Suppressor macrophage treated with lipopolysaccharide for 1 hour (primary cell): ENCODE results near the gene TRIM2.
A peak's percentile ranks its signal among the peaks of the same experiment; 100 is the strongest.

ENCODE experiments used
- DNase-seq, 3 donors: peaks; one replicate each; pipeline ENCODE4 v3.0.0-alpha.2; 2020 to 2022

TRIM2 gene

DNA sequence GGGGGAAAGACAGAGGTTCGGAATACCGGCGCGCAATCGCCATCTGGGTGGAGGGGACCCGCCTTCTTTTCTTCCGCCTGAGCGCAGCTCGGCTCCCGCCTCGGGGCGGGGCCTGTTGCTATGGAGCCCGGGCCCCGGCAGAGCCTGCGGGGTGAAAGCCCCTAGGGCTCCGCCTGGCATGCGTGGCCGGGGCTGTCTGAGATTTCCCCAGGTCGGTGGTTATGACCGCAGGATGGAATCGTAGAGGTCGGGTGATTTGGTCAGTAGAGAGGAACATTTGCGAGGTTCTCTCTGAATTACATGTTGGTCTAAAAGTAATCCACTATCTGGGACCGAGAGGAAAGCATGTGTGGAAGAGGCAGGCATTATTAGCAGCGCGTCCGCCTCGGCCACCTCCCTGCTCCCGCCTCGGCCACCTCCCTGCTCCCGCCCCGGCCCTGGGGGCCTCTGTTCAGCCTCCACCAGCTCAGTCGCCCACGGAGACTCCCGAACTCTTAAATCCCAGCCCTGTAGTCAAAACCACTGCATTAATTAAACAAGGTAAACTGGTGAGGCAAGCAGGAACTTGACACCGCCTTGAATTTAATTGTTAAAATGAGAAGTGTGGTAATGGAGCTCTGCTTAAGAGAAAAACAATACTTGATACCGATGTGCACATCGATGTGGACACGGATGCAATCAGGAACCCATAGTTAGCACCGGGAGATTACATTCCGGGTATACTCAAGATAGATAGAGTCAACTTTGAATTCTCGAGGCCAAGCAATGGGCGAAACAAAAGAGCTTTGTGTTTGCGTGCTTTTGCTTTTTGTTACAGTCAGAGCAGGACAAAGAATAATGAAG is 45.2 kb downstream of the TRIM2 start:
- peak; percentile 73 to 91 (median 80) for DNase-seq

DNA sequence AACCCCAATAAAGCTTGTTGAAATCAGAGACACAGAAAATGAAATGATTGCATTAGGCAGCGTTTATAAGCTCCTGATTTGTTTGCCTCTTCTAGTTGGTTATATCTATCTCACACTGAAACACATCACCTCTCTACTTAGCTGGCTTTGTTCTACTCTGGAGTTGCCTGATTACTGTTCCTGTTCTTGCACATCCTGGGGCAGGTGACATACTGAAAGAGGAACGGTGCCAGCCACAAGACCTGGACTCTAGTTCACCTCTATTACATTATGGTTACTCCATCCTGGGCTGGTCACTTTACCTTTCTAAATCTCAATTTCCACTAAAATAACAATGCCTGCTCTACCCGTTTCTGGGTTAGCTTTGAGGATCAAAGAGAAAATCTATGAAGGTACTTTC is 47.9 kb downstream of the TRIM2 start:
- no peak for DNase-seq

DNA sequence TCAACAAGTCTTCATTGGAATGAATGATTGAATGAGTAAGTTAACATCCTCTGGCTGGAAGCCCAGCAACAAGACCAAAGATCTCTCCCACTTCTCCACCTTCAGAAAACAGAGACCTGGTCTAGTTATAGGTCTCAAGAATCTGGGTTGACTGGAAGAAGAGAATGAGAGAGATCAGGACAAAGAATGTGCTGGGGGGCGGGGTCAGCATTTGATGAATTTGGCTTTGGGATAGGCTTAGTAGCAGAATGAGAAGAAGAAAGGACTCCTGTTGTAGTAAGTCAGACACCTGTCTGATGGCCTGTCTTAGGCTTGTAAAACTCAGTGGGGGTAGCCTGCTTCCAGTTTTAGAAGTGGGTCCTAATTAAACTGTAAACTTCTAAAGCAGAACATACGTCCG is 51.0 kb downstream of the TRIM2 start:
- no peak for DNase-seq

DNA sequence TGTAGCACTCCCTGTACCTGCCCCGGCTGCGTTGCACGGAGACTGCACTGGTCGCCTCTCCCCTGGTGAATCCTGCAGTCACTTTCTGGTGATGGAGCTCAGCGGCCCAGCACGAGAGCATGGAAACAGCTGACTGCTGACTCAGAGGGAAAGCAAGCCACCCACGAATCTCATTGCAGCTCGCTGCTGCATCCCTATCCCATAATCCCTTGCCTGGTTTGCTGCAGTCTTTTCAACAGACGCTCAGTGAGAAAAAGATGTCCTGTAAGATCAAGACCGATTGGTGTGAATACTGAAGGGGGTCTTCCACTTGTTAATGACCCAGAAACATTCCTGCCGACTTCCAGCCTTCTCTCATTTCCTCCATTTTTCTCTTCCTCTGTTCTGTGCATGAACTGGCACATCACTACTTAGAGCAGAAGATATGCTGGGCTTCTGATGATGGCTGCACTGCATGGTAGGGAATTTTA is 52.9 kb downstream of the TRIM2 start:
- peak; percentile 59 to 64 (median 63) for DNase-seq

DNA sequence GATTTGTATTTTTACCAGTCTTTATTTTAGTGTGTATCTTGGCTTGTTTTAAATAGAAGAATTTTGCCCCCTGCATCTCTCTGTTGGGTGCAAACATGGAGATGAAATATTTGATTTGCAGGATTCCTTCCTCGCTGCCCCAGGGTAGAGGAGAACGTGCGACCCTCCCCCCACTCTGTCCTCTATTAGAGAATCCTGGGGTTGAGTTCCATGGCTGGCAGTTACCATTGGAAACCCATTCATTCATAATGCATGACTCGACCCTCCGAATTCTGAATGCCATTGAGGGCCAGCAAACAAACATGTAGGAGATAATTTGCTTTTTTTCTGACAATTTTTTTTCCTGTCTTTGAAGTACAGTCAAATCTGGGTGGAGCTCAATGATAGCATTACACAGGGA is 53.7 kb downstream of the TRIM2 start:
- no peak for DNase-seq

DNA sequence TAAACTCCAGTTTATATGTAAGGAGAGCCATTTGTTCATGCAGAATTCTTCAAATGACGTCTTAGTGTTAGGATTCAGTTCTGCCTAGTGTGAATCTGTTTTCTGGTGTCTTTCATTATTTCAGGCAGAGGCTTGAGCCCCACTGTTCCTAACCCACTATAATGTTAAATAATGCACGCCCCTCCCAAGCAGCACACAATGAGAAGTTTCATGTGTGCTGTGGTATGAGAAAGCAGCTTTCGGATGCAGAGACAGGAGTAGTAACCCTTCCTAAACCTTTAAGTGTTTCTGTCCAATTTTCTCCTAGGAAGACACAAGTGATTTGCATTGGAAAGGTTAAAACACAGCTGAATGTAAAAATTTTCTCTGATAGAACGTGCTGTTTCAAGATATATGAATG is 54.5 kb downstream of the TRIM2 start:
- no peak for DNase-seq

DNA sequence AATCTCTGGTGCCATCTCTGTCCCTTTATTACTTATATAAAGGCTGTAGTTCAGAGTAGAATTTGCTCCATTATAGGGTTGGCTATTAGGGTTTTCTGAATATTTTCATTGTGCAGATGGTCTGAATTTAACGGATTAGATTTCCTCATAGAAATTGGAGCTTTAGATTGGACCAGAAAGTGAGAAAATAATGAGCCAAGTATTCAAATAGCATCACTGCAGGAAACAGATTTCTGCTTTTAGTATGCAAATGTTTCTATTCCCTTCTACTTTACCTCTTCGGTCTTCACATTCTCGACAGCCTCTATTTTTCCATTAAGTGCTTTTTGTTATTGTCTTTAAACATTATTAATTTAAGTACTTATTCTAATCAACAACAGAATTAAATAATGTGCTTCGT is 55.4 kb downstream of the TRIM2 start:
- DNase-seq = no peak

DNA sequence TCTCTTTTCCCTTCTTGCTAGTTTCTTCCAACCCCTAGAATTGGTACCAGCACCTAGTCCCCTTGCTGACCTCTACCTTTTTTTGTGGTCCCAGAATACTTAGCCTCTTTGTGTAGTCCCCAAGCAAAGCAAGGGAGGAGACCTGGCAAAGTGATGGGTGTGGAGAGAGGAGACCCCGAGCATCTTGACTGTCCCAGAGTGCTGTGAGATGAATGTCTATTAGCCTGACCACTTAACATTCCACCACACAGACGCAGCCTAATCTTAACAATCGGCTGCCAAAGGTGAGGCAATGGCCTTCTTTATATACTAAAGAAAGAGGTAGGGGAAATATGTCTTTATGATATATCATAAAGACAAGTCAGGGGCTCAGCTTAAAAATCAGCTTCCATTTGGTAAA is 55.9 kb downstream of the TRIM2 start:
- DNase-seq = no peak

DNA sequence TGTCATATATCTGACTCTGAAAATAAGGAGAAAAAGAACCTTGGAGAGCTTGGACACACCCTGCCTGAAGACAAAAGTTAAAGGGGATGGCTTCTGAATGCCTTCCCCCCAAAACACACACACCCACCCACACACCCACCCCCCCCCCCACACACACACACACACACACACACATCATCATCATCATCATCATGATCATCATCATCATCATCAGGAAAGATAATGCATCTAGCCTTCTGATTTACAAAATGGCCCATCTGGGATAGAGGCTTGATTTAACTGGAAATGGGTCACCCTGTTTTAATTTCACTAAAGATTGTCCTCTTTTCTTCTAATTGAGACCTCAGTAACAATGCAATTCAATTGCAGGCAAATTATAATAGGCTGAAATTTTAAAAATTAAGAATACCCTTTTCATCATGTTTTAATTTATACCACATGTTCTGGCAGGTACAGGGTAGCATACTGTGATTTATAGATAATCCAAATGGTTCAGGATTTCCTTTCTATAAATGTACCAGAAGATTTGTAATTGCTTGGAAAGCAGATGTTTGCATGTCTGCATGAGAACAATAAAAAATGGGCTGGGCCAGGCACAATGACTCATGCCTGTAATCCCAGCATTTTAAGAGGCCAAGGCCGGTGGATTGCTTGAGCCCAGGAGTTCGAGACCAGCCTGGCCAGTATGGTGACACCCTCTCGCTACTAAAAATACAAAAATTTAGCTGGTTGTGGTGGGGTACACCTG is 56.5 kb downstream of the TRIM2 start:
- no peak for DNase-seq

DNA sequence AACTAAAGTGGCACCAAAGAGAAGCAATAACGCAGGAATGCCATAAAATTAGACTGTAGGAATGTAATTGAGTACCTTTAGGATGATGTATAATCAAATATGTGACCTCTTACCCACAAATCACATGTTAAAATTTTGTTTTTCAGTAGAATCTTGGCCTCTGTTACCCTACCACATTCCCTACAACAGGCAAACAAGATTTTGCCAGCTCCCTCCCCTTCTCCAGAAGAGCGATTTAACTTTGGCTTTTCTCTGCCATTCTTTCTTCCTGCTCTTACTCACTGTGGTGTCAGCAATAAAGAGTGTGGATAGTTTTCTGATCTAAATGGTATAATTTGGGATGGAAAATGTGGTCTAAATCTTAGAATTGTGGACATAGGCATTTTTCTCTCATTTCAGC is 57.2 kb downstream of the TRIM2 start:
- DNase-seq = no peak

DNA sequence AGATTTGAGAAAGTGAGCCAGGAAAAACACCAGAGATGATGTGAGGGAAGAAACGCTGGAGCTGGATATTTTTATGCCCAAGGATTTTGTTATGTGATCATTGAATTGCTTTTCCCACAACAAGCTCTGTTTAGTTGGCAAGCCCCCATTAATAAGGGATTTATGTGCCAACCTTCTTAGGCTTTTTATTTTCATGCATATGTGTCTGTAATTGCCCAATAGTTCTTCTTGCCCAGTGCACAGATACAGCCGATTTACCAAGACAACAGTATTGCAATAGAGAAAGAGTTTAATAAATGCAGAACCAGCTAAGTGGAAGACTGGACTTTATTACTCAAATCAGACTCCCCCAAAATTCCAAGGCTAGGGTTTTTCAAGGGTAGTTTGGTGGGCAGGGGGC is 57.7 kb downstream of the TRIM2 start:
- no peak for DNase-seq

DNA sequence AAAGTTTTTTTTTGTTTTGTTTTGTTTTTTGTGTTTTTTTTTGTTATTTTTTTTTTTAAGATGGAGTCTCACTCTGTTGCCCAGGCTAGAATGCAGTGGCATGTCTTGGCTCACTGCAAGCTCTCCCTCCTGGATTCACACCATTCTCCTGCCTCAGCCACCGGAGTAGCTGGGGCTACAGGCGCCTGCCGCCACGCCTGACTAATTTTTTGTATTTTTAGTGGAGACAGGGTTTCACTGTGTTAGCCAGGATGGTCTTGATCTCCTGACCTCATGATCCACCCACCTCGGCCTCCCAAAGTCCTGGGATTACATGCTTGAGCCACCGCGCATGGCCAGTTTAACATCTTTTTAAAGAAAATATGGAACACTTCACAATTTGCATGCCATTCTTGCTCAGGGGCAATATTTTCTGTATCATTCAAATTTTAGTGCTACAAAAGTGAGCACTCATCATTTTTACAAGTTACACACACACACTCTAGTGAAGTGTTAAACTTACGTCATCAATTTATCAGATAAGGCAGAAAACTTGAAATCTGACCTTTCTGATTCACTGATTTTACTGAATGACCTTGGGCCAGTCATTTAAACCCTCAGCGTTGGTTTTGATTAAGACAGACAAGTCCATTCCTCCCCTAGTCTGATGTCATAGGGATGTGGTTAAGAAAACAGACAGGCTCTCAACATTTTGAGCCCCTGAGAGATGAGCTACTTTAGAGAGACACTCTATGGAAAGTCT is 61.2 kb downstream of the TRIM2 start:
- DNase-seq = no peak

DNA sequence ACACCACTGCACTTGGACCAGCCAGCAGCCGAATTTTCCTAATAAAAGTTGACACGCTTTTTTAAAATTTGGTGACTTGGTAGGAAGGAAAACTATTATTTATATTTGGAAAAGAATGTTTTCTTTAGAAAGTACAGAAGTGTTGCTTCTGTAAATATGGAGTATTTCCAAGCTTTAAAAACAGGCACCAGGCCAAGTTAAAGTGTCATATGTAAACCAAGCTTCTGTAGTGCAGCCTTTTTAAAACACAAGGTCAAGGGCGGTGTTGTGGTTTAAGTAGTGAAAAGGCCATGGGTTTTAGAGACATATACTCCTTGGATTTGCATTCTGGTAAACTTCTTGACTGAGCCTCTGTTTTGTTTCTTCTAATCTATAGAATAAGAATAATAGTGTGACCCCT is 62.7 kb downstream of the TRIM2 start:
- DNase-seq = no peak

DNA sequence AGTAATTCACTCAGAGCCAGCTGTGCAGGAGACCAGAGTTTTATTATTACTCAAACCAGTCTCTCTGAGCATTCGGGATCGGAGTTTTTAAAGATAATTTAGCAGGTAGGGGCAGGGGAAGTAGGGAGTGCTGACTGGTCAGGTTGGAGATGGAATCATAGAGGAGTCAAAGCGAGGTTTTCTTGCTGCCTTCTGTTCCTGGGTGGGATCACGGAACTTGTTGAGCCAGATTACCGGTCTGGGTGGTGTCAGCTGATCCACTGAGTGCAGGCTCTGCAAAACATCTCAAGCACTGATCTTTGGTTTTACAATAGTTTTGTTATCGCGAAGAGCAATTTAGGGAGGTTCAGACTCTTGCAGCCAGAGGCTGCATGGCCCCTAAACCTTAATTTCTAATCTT is 63.6 kb downstream of the TRIM2 start:
- no peak for DNase-seq

DNA sequence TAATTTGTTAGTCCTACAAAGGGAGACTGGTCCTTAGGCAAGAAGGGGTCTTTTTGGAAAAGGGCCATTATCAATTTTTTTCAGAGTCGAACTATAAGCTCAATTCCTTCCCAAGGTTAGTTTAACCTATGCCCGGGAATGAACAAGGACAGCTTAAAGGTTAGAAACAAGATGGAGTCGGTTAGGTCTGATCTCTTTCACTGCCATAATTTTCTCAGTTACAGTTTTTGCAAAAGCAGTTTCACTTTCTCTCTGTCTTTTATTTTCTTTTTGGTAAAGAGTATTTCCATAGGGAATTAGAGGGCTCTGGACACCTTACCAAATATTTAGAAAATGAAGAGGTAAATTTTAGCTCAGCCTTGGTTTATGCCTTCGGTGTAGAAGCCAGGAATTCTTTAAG is 64.1 kb downstream of the TRIM2 start:
- no peak for DNase-seq

DNA sequence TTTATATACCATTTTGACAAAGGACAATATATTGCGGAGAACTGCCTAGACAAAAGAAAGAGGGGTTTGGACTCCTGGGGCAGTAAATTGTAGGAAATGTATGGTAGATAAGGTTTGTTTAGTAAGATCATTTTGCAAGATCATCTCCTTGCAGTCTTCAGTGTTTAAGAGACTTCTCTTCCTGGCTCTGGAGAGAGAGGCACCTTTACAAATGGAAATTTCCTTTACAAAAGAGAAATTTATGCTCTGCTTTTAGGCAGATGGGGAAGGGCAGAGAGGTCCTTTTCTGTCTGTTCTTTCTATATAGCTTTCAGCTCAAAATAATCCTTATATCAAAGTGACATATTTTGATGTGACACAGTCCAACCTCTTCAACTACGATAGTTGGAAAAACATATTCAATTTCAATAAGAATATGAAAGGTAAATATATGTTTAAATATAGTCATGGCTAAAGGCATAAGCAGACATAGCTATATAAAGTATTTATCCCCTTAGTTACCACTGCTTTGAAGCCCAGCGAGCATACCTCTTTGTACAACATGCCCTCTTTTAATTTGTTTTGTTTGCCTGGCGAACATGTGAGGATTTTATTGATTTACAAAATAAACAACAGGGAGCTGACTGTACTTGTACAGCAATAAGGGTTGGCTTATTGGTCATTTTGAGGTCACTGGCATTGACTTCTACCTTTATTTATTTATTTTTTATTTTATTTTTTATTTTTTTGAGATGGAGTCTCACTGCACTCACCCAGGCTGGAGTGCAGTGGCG is 65.2 kb downstream of the TRIM2 start:
- DNase-seq = no peak

DNA sequence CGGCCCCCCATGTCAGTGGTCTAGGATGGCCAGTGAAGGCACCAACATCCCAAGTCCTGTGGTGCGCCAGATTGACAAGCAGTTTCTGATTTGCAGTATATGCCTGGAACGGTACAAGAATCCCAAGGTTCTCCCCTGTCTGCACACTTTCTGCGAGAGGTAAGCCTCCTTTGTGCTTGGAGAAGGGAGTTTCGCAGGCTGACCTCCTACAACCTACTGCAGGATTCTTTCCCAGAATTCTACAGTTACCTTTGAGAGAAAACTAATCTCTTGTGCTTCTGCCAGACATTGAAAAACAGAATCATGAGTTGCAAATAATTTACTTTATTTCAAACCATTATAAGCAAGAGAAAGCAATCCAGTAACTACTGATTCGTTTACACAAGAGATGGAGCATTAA is 66.1 kb downstream of the TRIM2 start:
- DNase-seq = no peak

DNA sequence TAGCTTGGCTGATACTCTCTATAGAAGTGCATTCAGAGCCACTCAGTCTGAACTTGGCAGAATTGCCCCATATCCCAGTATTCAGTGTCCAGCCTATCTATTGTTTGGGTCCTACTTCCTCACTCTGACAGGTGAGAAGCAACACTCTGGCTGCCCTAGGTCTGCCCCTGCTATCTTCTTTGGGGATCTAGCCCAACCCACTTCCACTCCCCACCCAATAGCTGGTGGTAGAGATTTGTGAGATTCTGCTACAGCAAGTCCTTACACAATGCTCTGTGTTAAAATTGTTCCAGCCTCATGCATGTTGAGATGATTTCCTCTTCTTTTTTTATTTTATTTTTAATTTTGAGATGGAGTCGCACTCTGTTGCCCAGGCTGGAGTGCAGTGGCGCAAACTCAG is 67.6 kb downstream of the TRIM2 start:
- DNase-seq = no peak

DNA sequence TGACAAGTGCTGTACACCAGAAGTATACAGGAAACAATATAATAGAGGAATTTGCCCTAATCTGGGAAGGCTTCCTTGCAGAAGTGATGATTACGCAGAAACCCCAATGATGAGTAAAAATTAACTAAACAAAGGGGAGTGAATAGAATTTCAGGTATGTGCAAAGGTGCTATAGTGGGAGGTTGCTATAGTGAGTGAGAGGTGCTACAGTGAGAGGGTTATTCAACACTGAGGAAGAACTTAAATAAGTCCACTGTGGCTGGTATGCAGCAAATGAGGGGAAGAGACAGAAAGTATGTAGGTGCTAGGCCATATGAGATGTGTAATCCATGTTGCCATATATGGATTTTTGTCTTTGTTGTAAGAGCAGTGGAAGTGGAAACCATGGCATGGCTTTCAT is 69.5 kb downstream of the TRIM2 start:
- no peak for DNase-seq

DNA sequence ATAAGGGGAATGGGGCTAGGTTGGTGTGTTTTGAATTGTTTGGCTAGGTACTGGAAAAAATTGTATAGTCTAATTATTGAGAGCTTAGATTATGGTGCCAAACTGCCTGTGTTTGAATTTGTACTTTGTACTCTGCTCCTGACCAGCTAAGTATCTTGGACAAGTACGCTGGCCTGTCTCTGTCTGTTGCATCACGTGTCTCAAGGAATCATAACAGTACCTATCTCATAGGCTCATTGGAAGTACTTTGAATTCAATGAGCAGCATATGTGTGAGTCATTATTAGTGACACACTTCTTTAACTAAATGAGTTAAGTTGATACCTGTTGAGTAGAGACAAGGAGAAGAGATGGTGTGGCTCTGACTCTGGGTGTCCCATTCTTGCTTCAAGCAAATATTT is 70.7 kb downstream of the TRIM2 start:
- no peak for DNase-seq

DNA sequence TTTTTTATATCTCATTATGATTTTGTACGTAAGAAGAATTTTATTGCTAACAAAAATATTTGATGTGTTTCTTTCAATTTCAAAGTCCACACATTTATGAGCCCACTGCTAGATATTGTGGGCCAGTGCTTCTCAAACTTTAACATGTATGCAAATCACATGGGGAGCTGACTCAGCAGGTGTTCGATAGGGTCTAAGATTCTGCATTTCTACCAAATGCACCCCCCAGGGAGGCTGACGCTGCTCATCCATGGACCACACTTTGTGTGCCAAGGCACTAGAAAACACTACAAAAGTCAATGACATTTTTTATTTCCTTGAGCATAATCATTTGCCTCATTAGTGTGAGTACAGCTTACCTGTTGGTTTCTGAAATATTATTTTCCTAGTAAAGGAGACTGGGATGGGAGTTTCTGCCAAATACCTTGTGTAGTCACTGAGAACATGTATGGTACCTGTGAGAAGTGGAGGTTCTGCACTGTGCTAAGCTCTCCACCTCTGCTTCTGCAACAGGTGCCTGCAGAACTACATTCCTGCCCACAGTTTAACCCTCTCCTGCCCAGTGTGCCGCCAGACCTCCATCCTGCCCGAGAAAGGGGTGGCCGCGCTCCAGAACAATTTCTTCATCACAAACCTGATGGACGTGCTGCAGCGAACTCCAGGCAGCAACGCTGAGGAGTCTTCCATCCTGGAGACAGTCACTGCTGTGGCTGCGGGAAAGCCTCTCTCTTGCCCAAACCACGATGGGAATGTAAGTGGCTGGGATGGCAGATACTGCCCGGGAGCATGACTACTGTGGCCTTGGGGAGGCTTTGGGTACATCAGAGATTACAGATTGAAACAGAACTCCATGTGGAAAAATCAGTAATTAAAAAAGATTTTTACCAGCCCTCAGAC is 71.4 kb downstream of the TRIM2 start:
- DNase-seq = no peak

DNA sequence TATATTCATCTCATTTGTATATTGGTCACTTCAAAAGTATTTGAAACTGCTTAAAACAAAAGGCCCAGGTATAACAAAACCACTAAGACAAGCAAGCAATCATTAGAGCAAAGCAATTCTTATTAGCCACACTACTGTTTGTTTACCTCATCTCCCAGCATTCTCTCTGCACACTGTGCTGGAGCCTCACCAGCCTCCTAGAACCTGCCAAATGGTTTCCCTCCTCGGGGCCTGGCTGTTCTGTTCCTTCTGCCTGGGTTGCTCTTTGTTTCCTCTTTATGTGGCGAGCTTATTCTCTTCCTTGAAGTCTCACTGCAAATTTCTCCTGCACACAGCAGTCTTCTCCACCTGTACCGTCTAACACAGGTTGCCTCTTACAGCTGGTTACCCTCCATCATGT is 72.7 kb downstream of the TRIM2 start:
- DNase-seq = no peak
